Effector CD4-positive, alpha-beta T cell (primary cell): ENCODE measurements around the gene STK39.

Experiments used
- DNase-seq: peaks from one replicate; pipeline ENCODE4 v3.0.0-alpha.2; 2020

STK39 gene

GRCh38 chr2:168157070-168157469 is 90.3 kb downstream of the STK39 start:
- no peak for DNase-seq

- no peak for DNase-seq
These were observed 90.7 kb downstream of the STK39 start for GRCh38 chr2:168156661-168157060.

- DNase-seq = no peak
These were observed 91.7 kb downstream of the STK39 start for GRCh38 chr2:168155680-168156079.

- DNase-seq = no peak
These were observed 92.3 kb downstream of the STK39 start for GRCh38 chr2:168155046-168155445.

- DNase-seq = no peak
These were observed 94.4 kb downstream of the STK39 start for GRCh38 chr2:168152902-168153530.

GRCh38 chr2:168149986-168150385 is 97.4 kb downstream of the STK39 start:
- DNase-seq = no peak

GRCh38 chr2:168149150-168149974 is 98.0 kb downstream of the STK39 start:
- no peak for DNase-seq

- DNase-seq = no peak
These were observed 99.3 kb downstream of the STK39 start for GRCh38 chr2:168147830-168148794.

GRCh38 chr2:168146892-168147810 is 100.2 kb downstream of the STK39 start:
- no peak for DNase-seq

GRCh38 chr2:168145426-168146310 is 101.7 kb downstream of the STK39 start:
- DNase-seq = no peak

- DNase-seq = no peak
These were observed 102.4 kb downstream of the STK39 start for GRCh38 chr2:168145011-168145410.

- no peak for DNase-seq
These were observed 103.6 kb downstream of the STK39 start for GRCh38 chr2:168143813-168144212.

GRCh38 chr2:168140892-168141291 is 106.5 kb downstream of the STK39 start:
- no peak for DNase-seq

GRCh38 chr2:168139852-168140251 is 107.5 kb downstream of the STK39 start:
- no peak for DNase-seq

GRCh38 chr2:168138901-168139300 is 108.5 kb downstream of the STK39 start:
- no peak for DNase-seq

- DNase-seq = no peak
These were observed 109.0 kb downstream of the STK39 start for GRCh38 chr2:168138374-168138773.

- no peak for DNase-seq
These were observed 109.8 kb downstream of the STK39 start for GRCh38 chr2:168137510-168138180.

- DNase-seq = no peak
These were observed 110.9 kb downstream of the STK39 start for GRCh38 chr2:168136392-168136977.

GRCh38 chr2:168135630-168136029 is 111.8 kb downstream of the STK39 start:
- DNase-seq = no peak

GRCh38 chr2:168135121-168135520 is 112.3 kb downstream of the STK39 start:
- DNase-seq = no peak
